Activated CD4-positive, CD25-positive, alpha-beta regulatory T cell (primary cell): Measurements from ENCODE around the gene TNFRSF1B.

ENCODE experiments used
- DNase-seq, 4 experiments: peaks; one replicate each; lab custom pipeline; 2025; lab: John Stamatoyannopoulos, UW

Gene TNFRSF1B

DNA sequence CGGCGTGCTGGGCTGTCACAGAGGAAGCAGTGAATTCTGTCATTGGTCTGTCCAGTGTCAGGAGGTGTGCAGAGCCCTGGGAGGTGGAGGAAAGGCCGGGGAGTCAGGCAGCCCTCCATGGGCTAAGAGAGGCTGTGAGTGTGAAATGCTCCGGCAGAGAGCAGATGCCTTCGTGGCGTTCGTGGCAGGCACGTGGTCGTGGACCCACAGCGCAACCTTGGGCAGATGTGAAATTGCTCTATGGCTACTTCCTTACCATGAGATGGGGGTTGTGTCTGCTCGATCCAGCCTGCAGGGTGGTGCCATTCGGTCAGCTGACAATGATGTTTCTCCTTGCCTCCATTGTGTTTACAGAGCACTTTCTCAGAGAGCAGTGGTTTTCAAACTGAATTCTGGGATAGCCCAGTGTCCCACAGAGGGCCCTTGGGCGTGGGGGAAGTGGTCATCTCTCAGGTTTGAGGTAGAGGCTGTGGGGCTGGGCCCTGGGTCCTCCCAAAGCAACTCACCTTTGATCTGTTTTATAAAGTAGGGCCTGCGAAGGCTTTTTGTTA, 27.9 kb downstream of the TNFRSF1B start:
- DNase-seq, result no peak

- DNase-seq, result no peak
These were observed 28.6 kb downstream of the TNFRSF1B start for GRCh38 chr1:12195416-12195815.

GRCh38 chr1:12196641-12197482, 30.1 kb downstream of the TNFRSF1B start:
- no peak for DNase-seq

DNA sequence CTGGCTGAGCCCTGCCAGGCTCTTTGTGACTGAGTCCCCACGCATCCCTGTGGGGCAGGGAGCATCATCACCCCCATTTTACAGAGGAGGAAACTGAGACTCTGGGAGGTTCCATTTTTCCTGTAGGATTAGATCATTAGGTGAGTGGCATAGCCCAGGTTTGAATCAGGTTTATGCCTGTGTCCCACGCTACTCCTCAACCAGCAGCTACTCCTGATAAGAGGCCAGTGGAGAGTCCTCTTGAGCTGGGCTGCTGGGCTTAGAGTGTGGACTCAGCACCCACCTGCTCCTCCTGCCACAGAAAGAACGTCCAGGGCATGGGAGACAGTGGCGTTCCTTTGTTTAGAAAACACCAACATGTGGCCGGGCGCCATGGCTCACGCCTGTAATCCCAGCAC, 30.7 kb downstream of the TNFRSF1B start:
- DNase-seq, result no peak

DNA sequence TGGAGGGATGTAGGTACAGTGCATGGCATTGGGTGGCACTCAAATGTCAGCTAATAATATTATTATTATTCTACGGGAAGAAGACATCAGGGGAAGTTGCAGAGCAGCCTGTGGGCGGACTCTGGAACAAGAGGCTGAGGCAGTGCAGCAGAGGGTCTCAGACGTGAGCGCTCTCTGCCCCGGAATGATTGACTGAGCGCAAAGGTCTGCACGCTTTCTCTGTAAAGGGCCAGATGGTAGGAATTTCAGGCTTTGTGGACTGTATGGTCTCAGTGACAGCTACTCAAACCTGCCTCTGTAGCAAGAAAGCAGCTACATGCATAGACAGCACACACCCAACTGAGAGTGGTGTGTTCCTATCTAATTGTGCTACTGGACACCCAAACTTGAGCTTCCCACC, 33.4 kb downstream of the TNFRSF1B start:
- DNase-seq, result no peak

DNA sequence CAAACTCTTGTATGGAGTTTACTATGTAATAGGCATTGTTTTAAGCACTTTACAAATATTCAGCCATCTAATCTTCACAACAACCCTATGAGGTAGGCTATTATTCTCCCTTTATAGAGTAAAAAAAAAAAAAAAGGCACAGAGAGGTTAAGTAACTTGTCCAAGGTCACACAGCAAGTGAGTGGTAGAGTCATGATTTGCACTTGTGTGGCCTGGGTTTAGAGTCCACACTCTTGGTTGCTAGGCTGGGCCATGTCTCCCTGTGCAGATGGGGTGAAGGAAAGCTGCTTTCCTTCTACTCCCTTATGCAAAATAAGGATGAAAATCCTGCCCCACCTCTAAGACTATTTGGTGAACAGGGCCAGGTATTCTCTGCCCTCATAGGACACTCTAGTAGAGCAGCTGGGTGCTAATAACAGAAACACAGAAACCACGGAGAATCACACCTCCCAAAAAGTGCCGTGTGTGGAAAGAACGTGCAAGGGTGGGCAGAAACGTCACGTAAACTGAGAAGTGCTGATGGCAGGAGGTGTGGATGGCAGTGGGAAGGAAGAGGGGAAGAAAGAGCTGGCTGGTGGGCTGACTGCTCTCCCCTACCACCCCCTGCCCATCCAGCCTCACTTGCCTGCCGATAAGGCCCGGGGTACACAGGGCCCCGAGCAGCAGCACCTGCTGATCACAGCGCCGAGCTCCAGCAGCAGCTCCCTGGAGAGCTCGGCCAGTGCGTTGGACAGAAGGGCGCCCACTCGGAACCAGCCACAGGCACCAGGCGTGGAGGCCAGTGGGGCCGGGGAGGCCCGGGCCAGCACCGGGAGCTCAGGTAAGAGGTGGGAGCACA, 34.8 kb downstream of the TNFRSF1B start:
- DNase-seq, result no peak

- DNase-seq, result no peak
These were observed 35.4 kb downstream of the TNFRSF1B start for GRCh38 chr1:12202190-12202497.

GRCh38 chr1:12202577-12202976, 35.8 kb downstream of the TNFRSF1B start:
- no peak for DNase-seq

DNA sequence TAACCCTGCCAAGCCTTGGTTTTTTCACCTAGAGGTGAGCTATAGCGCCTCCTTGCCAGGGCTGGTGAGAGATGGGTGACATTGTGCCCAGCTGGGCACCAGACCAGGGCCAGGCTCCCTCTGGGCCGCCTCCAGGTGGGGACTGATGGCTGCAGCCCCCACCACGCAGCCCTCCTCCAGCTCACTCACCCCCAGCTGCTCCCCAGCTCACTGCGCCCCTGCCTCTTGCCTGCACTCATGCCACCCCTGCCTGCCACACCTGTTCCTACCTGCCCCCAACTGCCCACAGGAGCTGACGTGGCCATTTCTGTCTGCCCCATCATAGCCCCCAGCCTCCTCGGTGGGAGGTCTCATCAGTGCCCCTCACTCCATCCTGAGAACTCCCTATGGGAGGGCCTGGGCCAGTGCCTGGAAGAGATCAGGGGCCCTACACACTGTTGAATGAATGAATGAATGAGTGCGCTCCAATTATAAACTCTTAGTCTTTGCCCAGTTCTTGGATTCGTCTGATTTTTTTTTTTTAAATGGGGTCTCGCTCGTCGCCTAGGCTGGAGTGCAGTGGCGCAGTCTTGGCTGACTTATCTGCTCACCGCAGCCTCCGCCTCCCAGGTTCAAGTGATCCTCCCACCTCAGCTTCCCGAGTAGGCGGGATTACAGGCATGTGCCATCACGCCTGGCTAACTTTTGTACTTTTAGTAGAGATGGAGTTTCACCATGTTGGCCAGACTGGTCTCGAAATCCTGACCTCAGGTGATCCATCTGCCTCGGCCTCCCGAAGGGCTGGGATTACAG, 36.6 kb downstream of the TNFRSF1B start:
- DNase-seq, result no peak

GRCh38 chr1:12204140-12204539, 37.3 kb downstream of the TNFRSF1B start:
- peak in 1 of 4 experiments; percentile 45 for DNase-seq

DNA sequence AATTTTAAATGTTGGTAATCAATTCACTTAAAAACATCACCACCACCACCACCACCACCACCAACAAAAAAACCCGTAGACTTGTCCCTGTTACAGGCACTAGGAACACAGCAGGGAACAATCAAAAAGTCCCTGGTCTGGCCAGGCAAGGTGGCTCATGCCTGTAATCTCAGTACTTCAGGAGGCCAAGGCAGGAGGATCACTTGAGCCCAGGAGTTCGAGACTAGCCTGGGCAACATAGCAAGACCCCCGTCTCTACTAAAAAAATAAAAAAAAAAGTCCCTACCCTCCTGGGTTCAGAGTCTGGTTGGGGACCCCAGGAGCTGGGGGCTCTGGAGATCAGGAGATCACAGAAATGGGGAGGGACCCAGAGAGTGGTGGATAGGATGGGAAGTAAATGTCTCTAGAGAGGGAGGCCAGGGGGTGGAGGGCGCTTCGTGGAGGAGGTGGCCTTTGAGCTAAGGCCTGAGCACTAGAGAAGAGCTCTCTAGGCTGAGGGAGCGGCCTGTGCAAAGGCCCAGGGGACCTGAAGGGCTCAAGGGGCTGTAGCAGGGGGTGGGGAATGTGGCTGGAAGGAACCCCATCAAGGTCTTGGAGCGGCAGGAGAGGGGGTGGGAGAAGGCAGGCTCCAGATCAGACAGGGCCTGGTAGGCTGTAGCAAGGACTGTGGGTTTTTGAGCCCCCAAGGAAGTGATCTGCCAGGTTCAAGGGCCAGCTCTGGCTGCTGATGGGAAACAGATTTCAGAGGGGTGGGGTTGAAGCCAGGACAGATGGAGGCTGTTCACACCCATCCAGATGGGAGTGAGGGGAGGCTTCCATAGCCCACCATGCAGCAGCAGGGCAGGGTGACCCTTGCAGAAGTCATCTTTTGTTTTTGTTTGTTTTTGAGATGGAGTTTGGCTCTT, 38.2 kb downstream of the TNFRSF1B start:
- no peak for DNase-seq

DNA sequence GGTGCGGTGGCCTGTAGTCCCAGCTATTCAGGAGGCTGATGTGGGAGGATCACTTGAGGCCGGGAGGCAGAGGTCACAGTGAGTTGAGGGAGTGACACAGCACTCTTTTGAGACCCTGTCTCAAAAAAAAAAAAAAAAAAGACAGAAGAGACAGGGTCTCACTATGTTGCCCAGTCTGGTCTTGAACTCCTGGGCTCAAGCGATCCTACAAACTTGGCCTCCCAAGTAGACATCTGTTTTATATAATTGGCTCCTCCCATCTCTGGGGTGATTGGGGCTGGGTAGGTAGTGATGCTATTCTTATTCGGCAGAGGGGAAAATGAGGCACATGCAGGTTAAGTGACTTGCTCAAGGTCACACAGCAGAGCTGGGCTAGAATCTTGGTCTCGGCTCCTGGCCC, 39.4 kb downstream of the TNFRSF1B start:
- no peak for DNase-seq

GRCh38 chr1:12206792-12207424, 40.1 kb downstream of the TNFRSF1B start:
- no peak for DNase-seq

GRCh38 chr1:12208271-12208670, 41.5 kb downstream of the TNFRSF1B start:
- DNase-seq, result no peak

DNA sequence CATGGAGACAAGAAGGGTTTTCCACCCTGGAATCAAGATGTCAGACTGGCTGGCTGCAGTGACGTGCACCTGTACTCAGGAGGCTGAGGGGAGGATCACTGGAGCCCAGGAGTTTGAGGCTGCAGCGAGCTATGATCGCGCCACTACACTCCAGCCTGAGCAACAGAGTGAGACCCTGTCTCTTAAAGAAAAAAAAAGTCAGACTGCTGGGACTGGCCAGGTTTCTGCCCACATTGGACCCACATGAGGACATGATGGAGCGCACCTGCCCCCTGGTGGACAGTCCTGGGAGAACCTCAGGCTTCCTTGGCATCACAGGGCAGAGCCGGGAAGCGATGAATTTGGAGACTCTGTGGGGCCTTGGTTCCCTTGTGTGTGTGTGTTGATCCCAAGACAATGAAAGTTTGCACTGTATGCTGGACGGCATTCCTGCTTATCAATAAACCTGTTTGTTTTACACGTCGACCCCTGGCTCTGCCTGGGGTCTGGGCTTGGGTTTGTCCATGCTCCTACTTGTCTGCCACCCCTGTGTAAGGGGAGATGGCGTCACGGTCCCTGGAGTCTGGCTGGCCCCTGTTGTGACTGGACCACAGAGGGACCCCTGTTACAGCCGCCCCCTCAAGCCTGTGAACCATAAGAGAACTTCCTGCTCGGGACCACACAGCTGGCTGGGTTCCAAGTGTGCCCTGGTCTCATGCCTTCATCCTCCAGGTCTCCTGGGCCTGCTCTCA, 42.1 kb downstream of the TNFRSF1B start:
- DNase-seq, result peak; percentile 70 to 95 (median 82)

DNA sequence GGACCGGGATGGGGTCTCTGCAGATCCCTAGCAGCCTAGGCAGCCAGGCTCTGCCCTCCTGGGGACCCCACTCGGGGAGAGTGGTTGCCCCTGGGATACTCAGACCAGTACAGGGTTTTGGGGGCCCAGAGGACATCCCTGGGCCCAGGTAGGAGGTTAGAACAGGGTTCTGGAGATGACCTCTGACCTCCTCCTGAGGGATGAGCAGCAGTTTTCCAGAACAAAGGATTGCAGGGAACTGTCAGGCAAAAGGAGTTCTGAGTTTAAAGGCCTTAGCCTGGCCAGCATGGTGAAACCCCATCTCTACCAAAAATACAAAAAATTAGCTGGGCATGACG, 42.7 kb downstream of the TNFRSF1B start:
- DNase-seq, result no peak

GRCh38 chr1:12215118-12215961, 48.5 kb downstream of the TNFRSF1B start:
- DNase-seq, result no peak

GRCh38 chr1:12219800-12220199, 53.0 kb downstream of the TNFRSF1B start:
- no peak for DNase-seq

DNA sequence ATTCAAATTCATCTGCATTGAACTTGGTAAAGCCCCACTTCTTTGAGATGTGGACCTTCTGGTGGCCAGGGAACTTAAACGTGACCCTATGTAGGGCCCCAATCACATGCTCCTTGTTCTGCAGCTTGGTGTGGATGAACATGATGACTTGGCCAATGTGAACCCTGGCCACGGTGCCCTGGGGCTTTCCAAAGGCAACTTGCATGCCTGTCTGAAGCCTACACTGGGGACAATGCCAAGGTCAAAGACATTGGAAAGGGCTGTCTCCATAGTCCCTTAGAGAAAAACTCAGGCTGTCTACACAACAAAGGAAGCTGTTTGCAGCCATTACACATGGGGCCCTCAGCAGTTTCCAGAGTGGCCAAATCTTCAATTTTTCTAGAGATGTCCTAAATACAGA, 54.1 kb downstream of the TNFRSF1B start:
- no peak for DNase-seq
